T-helper 2 cell treated with Interferon-gamma antibody and Interleukin-4, amounts not matched to agents 5 μg/mL and 100 μg/mL, for 36 hours (primary cell): ENCODE results near the gene CNTN1.
"Not testable (repeated sequence)": the region's sequence is repeated elsewhere in the genome, so short reads cannot be mapped to it uniquely, and the experiment has no call there.

Source experiments
- DNase-seq: peaks from one replicate; pipeline ENCODE4 v3.0.0; 2021; ENCODE audit warnings: low spot score
- H3K27ac Mint-ChIP-seq: one replicate; pipeline ENCODE4 v1.8.0; 2021; ENCODE audit warnings: mild to moderate bottlenecking, mixed read lengths
- H3K27me3 Mint-ChIP-seq: one replicate; pipeline ENCODE4 v1.8.0; 2021; ENCODE audit warnings: low read depth, mixed read lengths
- H3K36me3 Mint-ChIP-seq: one replicate; pipeline ENCODE4 v1.8.0; 2021; ENCODE audit warnings: low read depth, mixed read lengths
- H3K4me1 Mint-ChIP-seq: one replicate; pipeline ENCODE4 v1.8.0; 2021; ENCODE audit warnings: low read depth, mixed read lengths
- H3K4me3 Mint-ChIP-seq: one replicate; pipeline ENCODE4 v1.8.0; 2022; ENCODE audit warnings: mild to moderate bottlenecking, moderate library complexity, mixed read lengths
- H3K9me3 Mint-ChIP-seq: one replicate; pipeline ENCODE4 v1.8.0; 2021; ENCODE audit warnings: mixed read lengths

The CNTN1 gene

DNA sequence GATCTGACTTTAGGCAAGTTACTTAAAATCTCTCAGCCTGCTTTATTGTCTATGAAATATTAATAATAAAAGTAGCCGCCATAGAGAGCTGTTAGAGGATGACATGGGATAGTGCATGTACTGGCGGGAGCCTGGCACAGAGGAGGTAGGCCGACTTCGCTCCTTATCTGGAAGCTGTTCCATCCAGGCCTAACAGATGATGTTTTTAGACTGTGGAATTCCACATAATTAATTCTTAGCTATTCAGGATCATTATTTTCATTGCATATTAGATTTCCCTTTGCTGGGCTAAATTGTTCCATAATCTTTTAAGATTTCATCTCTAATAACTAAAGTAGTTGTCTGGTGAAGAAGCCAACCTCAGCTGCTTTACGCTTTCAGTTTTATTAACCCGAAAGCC lies 30.8 kb downstream of the CNTN1 start:
- H3K4me3 Mint-ChIP-seq = no peak overlapping the region
- no peaks in the 10 kb centered on the region for H3K4me1 Mint-ChIP-seq
- H3K36me3 Mint-ChIP-seq = no peaks in the 10 kb centered on the region
- H3K9me3 Mint-ChIP-seq = peaks cover 4% of the 10 kb centered on the region
- no peak overlapping the region for H3K27ac Mint-ChIP-seq
- no peaks in the 10 kb centered on the region for H3K27me3 Mint-ChIP-seq
- no peak for DNase-seq

DNA sequence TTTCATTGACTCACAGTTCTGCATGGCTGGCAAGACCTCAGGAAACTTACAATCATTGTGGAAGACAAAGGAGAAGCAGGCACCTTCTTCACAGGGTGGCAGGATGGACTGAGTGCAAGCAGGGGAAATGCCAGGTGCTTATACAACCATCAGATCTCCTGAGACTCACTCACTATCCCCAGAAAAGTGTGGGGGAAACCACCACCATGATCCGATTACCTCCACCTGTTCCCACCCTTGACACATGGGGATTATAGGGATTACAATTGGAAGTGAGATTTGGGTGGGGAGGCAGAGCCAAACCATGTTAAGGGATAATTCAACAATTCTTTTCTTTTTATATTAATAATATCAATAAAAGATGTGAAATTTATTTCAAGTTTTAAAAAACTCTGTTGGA lies 34.1 kb downstream of the CNTN1 start:
- DNase-seq = no peak
- no peaks in the 10 kb centered on the region for H3K36me3 Mint-ChIP-seq
- H3K4me1 Mint-ChIP-seq = no peaks in the 10 kb centered on the region
- no peak overlapping the region for H3K27ac Mint-ChIP-seq
- no peaks in the 10 kb centered on the region for H3K27me3 Mint-ChIP-seq
- H3K4me3 Mint-ChIP-seq = no peak overlapping the region
- peaks cover 4% of the 10 kb centered on the region for H3K9me3 Mint-ChIP-seq

DNA sequence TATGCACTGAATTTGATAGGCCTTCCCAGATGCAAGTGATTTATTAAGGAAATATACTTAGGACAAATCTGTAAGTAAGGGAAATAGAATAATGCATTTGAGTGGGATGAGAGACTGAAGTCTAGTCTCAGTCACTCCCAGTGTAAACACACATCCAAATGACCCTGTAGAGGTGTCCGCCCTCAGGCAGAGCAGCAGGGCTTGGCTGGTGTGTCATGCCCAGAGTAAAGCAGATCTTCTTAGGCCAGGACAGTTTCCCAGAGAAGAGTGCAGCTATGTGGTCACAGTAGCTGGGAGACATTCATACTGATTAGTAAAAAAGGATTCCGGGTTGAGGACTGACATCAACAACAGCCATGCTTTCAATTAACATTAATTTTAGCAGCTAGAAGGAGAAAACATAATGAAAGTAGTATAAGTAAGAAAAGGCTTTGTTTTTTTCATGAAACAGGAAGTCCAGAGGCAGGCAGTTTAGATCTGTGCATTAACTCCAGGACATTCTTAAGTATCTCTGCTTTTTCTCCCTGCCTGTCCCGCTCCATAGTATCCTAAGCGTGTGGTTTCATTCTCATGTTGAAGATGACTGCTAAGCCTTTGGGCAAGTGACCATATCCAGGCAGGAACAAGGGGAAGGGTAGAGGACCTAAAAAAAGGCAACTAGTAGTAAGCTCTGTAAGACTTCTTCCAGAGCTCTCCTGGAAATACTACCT lies 35.7 kb downstream of the CNTN1 start:
- no peak for DNase-seq
- H3K27me3 Mint-ChIP-seq = no peaks in the 10 kb centered on the region
- H3K9me3 Mint-ChIP-seq = no peaks in the 10 kb centered on the region
- H3K27ac Mint-ChIP-seq = no peak overlapping the region
- no peak overlapping the region for H3K4me3 Mint-ChIP-seq
- no peaks in the 10 kb centered on the region for H3K36me3 Mint-ChIP-seq
- no peaks in the 10 kb centered on the region for H3K4me1 Mint-ChIP-seq

DNA sequence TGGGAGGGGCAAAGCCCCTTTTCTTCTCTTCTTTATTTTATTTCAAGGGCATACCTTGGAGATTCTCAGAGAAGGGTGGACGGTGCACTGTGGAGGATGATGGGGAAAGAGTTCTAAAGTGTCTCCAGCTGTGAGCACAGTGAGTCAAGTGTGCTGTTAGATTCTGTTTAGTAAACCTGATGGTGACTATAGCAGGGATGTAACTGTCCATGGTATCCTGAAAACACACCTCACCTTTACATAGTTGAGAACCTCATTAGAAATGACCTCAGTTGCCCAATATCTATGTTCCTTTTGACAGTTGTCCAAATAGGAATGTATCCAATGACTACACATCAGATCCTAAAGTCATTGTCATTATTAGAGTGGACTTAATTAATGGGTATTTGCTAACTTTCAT lies 38.0 kb downstream of the CNTN1 start:
- Mint-ChIP-seq H3K4me3 (no peak overlapping the region), H3K27ac (no peak overlapping the region), H3K9me3 (no peaks in the 10 kb centered on the region), H3K36me3 (no peaks in the 10 kb centered on the region), H3K4me1 (no peaks in the 10 kb centered on the region), H3K27me3 (no peaks in the 10 kb centered on the region)
- no peak for DNase-seq

DNA sequence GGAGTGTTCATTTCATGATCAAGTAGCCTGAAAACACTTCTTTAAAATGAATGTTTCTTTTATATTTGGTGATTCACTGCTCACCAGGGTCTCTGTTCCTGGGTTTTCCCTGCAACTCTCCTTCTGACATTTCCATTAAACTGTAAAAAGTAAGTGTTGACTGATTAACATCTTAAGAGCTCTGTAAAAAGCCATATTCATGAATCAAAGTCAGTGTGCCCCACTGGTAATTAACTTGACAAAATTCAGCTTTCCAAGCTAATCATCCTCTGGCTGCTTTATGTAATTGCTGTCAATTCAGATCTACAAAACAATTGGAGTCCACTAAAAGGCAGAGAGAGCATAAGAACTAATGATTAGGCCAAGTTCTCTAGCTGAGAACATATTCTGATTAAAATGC lies 41.6 kb downstream of the CNTN1 start:
- Mint-ChIP-seq H3K4me1 (no peaks in the 10 kb centered on the region), H3K36me3 (no peaks in the 10 kb centered on the region), H3K9me3 (no peaks in the 10 kb centered on the region), H3K27me3 (no peaks in the 10 kb centered on the region), H3K4me3 (no peak overlapping the region), H3K27ac (no peak overlapping the region)
- DNase-seq = no peak

DNA sequence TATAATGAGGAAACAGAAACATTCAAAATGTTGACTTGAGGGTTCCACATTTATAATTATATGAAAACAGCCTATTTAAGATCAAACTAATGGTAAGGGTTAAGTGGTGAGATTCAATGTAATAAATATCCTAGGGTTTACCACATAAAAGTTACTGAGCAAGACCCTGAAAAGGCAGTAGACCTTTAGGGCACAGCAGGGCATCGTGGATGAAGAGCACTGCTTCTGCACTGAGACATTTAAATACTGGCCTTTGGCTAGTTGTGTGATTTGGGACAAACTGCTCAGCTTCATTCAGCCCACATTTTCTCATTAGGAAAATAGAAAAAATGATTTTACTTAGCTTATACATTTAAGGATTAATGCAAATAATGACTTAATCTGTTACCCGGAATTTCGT lies 42.0 kb downstream of the CNTN1 start:
- H3K27ac Mint-ChIP-seq = no peak overlapping the region
- no peaks in the 10 kb centered on the region for H3K9me3 Mint-ChIP-seq
- H3K4me3 Mint-ChIP-seq = no peak overlapping the region
- DNase-seq = no peak
- H3K27me3 Mint-ChIP-seq = no peaks in the 10 kb centered on the region
- no peaks in the 10 kb centered on the region for H3K4me1 Mint-ChIP-seq
- H3K36me3 Mint-ChIP-seq = no peaks in the 10 kb centered on the region

DNA sequence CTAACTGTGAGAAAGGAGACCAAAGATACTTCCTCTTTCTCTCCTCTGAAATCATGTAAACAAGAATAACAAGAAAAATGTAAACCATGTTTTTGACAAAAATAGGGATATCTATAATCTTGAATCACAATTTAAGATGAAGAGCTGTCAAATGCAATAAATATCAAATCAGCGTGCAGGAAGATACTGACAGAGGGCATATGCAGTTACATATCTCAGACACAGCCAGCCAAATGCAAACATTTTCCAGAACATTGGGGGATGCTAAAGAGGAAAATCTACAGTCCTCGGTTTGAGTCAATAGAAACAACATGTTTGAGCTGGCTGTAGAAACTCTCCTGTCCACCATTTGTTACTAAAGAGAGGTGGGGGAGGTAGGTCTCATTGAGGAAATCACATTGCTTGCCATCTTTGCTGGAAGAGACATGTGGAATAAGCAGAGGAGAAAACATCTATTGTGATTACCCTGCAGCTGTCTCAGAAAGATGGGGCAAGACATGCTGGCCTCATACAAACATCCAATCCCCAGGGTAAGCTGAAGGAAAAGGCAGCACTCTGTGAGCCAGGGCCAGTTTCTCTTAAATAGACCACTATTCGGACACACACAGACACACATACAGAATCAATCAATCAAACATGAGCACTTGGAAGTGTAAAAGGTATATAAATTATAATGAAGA lies 43.5 kb downstream of the CNTN1 start:
- Mint-ChIP-seq H3K27me3 (no peaks in the 10 kb centered on the region), H3K4me3 (no peak overlapping the region), H3K36me3 (no peaks in the 10 kb centered on the region), H3K4me1 (no peaks in the 10 kb centered on the region), H3K27ac (no peak overlapping the region), H3K9me3 (no peaks in the 10 kb centered on the region)
- DNase-seq = no peak

DNA sequence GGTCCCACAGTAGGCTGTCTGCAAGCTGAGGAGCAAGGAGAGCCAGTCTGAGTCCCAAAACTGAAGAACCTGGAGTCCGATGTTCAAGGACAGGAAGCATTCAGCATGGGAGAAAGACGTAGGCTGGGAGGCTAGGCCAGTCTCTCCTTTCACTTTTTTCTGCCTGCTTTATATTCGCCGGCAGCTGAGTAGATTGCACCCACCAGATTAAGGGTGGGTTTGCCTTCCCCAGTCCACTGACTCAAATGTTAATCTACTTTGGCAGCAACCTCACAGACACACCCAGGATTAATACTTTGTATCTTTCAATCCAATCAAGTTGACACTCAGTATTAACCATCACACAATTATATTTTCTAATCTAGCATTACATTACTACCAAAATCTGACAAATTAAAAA lies 45.2 kb downstream of the CNTN1 start:
- H3K4me3 Mint-ChIP-seq, H3K36me3 Mint-ChIP-seq, H3K27ac Mint-ChIP-seq, H3K27me3 Mint-ChIP-seq, DNase-seq, H3K4me1 Mint-ChIP-seq, H3K9me3 Mint-ChIP-seq: not testable (repeated sequence)

DNA sequence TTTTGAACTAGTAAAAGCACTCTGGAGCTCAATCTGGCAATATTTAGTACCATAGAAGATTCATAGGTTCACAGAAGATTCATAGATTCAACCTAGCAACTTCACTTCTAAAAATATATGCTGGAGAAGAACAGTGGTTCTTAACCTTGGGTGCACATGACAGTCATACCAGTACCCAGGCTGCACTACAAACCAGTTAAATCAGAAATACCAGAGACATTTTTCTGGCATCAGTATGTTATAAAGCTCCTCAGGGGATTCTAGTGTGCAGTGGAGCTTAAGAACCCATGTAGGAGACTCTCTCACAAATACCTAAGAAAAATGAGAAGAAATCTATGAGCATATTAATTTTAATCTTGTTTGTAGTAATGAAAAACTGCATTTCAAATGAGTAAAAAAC lies 46.6 kb downstream of the CNTN1 start:
- Mint-ChIP-seq H3K27ac (no peak overlapping the region), H3K27me3 (no peaks in the 10 kb centered on the region), H3K36me3 (no peaks in the 10 kb centered on the region), H3K4me3 (no peak overlapping the region), H3K9me3 (peaks cover 3% of the 10 kb centered on the region), H3K4me1 (no peaks in the 10 kb centered on the region)
- DNase-seq = no peak

DNA sequence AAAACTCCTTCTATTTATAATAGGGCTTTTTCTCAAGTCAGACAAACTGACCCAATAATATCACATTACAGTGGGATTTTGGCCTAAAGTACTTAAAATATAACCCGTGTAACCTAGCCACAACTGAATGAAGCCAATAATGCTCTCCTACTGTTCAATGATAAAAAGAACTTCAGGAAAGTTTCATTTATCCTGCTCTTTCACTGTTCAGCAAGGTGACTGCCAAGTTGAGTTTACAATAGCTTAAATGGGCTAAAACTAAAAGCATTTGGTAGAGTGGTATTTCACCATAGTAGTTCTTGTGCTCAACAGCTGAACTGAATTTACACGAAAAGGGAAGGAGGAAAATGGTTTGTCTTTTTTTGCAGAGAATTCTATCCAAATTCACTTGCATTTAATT lies 49.8 kb downstream of the CNTN1 start:
- H3K27me3 Mint-ChIP-seq = no peaks in the 10 kb centered on the region
- peaks cover 3% of the 10 kb centered on the region for H3K9me3 Mint-ChIP-seq
- no peaks in the 10 kb centered on the region for H3K4me1 Mint-ChIP-seq
- H3K4me3 Mint-ChIP-seq = no peak overlapping the region
- no peak for DNase-seq
- H3K36me3 Mint-ChIP-seq = no peaks in the 10 kb centered on the region
- H3K27ac Mint-ChIP-seq = no peak overlapping the region

DNA sequence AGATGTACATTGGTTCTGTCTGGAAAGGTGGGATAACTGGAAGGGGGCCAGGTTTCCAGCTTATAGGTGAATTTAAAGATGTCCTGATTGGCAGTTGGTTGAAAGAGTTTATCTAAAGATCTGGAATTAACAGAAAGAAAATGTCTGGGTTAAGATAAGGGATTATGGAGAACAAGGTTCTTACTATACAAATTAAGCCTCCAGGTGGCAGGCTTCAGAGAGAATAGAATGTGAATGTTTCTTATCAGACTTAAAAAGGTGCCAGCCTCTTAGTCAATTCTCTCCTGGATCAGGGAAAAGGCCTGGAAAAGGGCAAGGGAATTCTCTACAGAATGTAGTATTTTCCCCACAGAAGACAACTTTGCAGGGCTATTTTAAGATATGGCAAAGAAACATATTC lies 53.1 kb downstream of the CNTN1 start:
- Mint-ChIP-seq H3K36me3 (no peaks in the 10 kb centered on the region), H3K27ac (no peak overlapping the region), H3K9me3 (peaks cover 3% of the 10 kb centered on the region), H3K4me1 (no peaks in the 10 kb centered on the region), H3K4me3 (no peak overlapping the region), H3K27me3 (no peaks in the 10 kb centered on the region)
- DNase-seq = no peak

DNA sequence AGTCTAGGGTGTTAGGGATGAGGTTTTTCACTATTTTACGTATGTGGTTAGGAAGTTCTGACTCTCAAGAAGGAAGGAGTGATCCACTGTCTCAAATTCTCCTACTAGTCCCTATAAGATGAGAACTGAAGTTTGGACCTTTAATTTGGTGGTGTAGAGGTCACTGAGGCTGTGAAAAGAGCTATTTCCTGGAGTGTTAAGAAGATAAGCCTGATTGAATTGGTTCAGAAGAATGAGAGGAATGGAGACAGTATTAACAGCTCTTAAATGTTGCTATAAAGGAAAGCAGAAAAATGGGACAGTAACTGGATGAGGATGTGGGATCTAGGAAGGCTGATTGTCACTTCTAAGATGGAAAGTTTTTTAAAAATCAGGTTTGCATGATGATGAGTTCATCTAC lies 57.6 kb downstream of the CNTN1 start:
- H3K27ac Mint-ChIP-seq = no peak overlapping the region
- no peaks in the 10 kb centered on the region for H3K9me3 Mint-ChIP-seq
- DNase-seq = no peak
- no peaks in the 10 kb centered on the region for H3K27me3 Mint-ChIP-seq
- no peaks in the 10 kb centered on the region for H3K36me3 Mint-ChIP-seq
- no peaks in the 10 kb centered on the region for H3K4me1 Mint-ChIP-seq
- no peak overlapping the region for H3K4me3 Mint-ChIP-seq

DNA sequence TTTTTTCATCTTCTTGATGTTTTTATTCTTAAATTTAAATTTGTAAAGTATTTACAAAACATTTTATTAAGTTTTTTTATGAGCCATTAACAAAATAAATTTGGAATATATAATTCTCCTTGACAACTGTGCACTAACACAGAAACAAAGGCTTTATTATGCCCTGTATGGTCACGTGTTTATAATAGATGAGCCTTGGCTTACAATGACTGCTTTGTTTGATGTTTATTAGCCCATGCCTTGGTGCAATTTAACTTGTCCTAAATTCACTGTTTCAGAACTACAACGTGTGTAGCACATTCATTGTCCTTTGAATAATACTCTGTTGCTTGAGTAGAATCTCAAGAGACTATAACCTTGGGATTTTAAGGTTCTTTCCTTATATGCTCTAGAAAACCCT lies 59.8 kb downstream of the CNTN1 start:
- Mint-ChIP-seq H3K9me3 (no peaks in the 10 kb centered on the region), H3K36me3 (no peaks in the 10 kb centered on the region), H3K4me1 (no peaks in the 10 kb centered on the region), H3K4me3 (no peak overlapping the region), H3K27me3 (no peaks in the 10 kb centered on the region), H3K27ac (no peak overlapping the region)
- no peak for DNase-seq

DNA sequence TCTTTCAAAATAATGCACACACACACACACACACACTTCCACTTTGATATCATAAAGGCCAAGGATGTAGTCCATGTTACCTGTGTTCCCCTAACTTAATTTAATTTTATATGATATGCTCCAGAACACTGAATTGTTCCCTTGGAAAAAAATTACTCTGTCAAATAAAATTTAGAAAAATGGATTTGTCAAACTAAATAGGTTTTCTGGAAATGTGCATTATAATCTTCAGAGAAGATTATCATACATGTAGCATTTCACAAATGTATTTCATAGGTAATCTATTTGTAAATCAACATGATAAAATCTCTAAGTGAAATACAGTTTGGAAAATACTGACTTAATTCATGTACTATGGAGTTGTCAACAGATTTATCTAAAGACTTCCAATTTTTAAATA lies 68.6 kb downstream of the CNTN1 start:
- DNase-seq = no peak
- Mint-ChIP-seq H3K27me3 (no peaks in the 10 kb centered on the region), H3K4me3 (no peak overlapping the region), H3K9me3 (no peaks in the 10 kb centered on the region), H3K27ac (no peak overlapping the region), H3K36me3 (no peaks in the 10 kb centered on the region), H3K4me1 (no peaks in the 10 kb centered on the region)

DNA sequence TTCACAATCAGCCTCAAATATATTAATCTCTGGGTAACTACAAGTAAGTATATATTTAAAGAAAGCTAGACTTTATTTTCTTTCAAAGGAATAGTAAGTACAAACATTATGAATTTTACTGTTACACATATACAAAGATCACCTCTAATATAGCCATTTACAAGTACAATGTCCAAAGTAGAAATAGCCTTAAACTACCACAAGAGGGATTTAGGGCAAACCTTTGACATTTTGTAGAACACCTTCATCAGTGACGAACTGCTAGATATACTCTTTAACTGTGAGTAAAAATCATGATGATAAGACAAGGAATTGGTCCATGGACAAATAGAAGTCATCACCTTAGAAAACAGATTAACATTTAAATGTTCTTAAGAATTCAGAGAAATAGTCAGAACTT lies 69.8 kb downstream of the CNTN1 start:
- no peak for DNase-seq
- Mint-ChIP-seq H3K4me1 (no peaks in the 10 kb centered on the region), H3K36me3 (no peaks in the 10 kb centered on the region), H3K4me3 (no peak overlapping the region), H3K27me3 (no peaks in the 10 kb centered on the region), H3K27ac (no peak overlapping the region), H3K9me3 (no peaks in the 10 kb centered on the region)
